HG03139 (cell line): ENCODE results near the gene RRBP1.

Experiments
- ATAC-seq: cut with Tn5 transposase; IDR thresholded peaks from one replicate; pipeline ENCODE4 v1.9.1; 2021; ENCODE audit not compliant: unreplicated experiment

RRBP1 gene

DNA sequence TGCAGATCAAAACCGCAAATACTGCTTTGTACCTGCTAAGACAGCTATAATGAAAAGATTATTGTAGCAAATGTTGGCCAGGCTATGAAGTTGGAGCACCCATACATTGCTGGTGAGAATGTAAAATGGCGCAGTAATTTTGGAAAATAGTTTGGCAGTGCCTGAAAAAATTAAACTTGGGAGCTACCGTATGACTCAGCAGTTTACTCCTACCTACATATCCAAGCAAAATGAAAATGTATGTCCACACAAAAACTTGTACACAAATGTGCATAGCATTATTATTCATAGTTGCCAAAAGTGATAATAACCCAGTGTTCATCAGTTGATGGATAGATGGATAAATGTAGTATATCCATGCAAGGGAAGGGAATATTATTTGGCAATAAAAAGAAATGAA lies 98.9 kb downstream of the RRBP1 start:
- no peak for ATAC-seq

DNA sequence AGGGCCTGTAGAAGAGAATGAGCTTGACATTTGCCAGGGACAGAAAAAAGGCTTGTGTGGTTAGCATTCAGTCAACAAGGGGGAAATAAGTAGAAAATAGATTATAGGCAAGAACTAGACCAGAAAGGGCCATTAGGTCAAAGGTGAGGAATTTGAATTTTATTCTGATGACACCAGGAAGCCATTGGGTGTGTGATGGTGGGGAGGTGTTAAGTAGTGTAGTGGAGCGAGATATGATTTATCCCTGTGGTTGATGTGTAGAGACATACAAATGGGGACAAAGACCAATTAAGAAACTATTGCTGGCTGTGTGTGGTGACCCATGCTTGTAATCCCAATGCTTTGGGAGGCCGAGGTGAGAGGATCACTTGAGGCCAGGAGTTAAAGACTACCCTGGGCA lies 101.1 kb downstream of the RRBP1 start:
- ATAC-seq = no peak

- no peak for ATAC-seq
Observed at GRCh38 chr20:17579369-17580039, 102.5 kb downstream of the RRBP1 start.

DNA sequence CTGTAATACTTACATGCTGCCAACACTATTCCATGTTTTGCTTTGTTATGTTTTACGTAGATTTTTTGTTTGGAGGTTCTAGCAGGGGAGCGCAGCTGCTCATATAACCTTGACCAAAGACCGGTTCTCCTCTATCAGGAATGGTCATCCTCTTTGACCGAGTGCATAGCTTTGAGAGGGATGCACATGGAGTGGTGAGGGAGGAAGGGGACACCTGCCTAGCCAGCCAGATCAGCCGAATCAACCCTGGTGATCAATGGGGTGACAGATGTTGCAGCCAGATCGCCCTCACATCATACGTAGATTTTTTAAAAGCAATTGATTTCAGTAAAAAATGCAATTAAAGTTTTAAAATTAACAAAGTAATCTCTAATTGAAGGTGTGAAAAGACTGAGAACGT lies 105.8 kb downstream of the RRBP1 start:
- no peak for ATAC-seq

DNA sequence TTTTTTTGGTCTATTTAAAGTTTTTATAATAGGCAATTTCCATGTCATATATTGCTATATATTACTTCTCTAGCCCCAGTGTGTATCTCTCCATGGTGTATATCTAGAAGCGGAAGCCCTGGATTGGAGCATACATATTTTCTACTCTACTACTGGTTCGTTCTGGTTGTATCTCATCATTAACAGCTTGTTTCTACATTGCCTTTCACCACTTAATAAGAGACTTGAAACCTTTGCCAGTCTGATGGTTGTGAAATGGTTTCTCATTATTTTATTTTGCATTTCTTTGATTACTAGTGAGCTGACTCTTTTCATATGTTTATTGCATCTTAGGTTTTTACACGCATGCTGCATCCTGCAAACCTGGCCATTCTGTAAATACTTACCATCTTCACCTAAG lies 108.6 kb downstream of the RRBP1 start:
- ATAC-seq = no peak

DNA sequence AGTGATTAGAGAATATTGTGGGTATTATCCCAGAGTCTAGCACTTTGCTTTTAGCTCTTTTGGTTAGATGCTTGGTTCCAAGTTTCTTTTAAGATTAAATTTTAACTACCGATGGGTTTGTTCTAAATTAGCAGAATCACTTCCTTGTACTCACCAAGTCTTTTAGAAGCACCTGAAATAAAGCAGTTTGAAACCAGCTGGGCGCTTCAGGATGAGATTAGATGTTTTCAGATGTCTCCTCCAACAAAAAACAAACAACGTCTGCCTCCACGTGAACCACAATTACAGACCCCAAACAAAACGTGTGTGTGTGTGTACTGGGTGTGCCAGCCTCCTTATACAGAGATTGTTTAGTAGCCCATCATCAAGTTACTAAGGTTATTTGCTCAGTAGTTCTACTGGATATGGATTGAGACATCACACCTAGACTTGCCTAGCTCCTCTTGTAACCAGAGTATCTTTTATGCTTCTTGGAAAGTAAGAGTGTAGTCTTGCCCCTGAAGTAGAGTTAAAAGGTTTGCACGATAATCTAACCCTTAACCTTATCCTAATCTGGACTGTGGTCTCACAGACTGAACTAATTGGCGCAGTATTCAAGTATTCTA lies 109.9 kb downstream of the RRBP1 start:
- ATAC-seq = no peak

DNA sequence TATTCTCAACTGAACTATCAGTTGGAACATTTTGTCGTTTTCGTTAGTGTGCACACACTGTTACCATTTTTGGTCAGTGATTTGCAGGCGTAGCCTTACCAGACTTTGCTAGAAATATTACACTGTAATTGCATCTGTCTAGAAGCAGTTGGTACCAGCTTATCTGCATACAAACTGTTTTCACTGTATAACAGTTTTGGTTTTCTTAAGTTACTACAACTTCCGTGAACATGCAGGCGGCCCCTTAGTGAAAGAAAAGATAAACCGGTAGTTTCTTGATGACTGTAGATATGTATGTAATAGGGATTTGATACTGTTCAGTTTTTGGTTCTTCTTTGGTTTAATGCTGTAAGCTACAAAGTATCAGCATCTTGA lies 110.9 kb downstream of the RRBP1 start:
- no peak for ATAC-seq

DNA sequence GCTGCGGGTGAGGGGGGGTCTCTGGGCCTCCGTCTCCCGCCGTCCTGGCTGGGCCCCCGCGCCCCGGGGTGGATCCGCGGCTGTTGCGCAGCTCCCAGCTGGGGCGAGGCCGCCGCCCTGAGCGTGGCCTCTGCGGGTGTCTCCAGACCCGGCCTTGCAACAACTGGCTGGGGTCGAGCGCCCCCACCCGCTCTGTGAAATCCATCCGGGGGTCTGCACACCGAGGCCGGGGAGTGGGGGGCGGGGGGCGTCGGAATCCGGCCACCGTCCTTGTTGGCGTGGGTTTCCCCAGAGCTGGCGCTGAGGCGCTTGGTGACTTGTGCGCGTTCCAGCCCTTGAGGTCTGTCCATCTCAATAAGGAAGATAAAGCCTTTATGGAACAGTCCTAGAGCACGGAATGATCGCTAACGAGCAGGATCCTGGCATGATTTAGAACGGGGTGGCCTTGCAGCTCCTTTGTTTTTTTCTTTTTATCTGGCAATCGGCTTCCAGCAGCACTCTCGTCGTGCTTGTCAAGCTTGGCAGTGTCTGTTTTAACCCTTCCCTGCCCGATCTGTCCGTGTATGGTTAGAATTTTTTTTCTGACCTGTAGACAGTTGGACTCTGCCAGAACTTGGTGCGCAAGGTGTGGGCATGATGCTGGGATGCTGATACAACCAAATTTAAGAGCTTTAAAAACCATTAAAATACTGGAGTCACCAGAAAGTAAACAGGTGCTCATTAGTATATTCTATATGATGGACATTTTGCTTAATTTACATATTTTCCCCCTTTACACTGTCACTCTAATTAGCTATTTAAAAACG lies 111.5 kb downstream of the RRBP1 start:
- ATAC-seq = peak; percentile 20

DNA sequence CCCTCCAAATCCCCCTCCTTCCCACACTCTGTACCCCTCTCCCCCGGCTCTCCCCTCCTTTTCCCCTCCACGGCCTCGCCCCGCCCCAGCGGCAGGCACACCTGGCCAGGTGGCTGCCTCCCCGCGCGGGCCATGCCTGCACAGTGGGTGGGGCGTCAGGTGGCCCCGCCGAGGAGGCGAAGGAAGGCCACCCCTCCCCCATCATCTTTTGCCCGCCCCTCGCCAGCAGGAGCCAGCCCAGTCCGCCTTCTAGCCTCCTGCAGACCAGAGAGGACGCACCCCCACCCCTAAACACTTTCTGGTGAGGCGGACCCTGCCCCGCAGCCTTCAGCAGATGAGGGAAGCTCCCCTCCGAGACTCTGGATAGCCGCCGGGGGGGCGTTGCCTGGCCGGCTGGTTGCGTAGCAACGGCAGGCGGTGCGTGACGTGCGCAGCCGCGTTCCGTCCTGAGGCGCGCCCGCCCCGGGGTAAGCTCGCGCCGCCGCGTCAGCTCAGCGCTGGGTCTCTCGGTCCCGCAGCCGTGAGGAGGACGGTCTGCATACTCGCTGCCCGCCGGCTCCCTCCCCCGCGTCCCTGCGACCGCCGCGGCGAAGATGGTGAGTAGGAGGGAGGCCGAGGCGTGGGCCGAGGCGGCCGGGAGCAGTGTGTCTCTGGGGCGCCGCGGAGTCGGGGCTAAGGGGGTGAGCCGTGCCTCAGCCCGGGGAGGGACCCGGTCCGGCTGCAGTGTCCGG lies 112.3 kb downstream of the RRBP1 start, which contains the start of gene DSTN:
DSTN (plus strand) TSS at position 460 of the 731 bp plus-strand sequence; CDS start at position 594, 134 bp downstream.
- peak; percentile 93 for ATAC-seq

DNA sequence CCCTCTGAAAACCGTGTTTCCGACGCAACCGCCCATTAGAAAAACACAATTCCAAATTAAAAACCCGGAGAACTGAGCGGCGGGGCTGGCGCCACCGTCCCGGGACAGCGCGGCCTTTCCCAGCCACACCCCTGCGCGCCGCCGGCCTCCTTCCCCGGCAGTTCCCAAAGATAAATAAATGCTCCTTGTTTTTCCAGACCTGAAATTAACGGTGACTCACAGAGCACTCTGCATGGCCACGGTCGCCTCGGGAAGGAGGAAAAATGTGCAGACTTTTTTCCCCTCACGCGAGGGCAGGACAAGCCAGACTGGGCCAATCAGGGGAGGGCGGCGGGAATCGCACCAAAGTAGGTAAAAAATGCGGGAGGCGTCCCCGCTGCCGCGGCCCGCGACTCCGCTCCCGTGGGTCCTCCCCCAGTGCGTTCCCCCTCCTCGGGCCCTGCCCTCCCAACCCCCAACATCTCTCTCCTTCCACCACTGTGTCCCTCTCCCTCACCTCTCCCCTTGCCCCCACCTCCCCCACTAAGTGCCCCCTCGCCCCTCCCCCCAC lies 113.0 kb downstream of the RRBP1 start:
- ATAC-seq = no peak

DNA sequence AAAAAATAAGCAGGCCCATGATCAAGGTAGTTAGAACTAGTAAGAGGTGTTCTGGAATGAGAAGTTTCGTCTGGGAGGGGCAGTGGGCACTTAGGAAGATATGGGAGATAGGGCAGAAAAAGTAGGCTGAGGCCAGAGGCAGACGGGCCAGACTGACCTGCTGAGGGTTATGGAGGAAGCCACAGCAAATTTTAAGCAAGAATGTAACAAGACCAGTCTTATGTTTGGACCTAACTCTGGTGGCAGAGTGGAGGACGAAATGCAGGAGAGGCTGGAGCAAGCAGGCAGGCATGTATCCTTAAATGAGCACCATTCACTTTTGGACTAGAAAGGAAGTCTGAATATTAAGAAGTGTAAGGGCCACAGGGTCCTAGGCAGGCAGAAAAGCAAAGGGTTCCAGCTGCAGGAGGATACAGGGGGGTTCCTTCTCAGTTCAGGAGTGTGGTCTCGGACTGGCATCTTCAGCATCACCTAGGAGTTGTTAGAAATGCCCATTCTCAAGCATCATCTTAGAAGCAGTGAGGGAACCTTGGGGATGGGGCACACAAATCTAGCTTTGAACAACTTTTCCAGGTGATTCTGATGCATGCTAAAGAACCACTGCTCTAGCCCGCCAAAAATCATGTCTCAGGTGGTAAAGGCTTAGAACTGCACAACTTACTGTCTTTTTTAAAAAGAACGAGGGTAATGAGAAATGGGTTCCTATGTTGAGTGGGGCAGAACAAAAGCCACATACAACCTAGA lies 113.8 kb downstream of the RRBP1 start:
- no peak for ATAC-seq

DNA sequence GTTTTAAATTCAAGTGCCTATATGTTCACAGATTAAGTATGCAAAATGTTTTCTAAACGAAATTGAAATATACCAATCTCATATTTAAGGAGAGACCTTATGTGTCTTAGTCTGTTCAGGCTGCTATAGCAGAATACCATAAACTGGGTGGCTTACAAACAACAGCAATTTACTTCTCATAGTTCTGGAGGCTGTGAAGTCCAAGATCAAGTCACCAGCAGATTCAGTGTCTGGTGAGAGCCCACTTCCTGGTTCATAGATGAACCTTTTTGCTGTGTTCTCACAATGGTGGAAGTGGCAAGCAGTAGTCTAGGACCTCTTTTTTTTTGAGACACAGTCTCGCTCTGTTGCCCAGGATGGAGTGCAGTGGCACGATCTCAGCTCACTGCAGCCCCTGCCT lies 115.7 kb downstream of the RRBP1 start:
- ATAC-seq = no peak

- no peak for ATAC-seq
Observed at GRCh38 chr20:17565169-17565845, 116.7 kb downstream of the RRBP1 start.
